Gastroesophageal sphincter (tissue), 4 donors: Measurements from ENCODE around the gene WDR33. TPM values are rescaled to one million over a fixed set of nuclear protein-coding genes. Genes with fewer than 3 reads are reported as not detected.
A peak's percentile ranks its signal among the peaks of the same experiment; 100 is the strongest.

Experiments
- ATAC-seq: fragments of 150-250 bp; one replicate; pipeline ENCODE4 v1.9.1; 2016; ENCODE audit warnings: mild to moderate bottlenecking, moderate library complexity
- H3K27ac ChIP-seq, 4 donors: fragments of 200-600 bp; sonication (generic) in 3 of 4; 1 replicate in 3 of 4; 2 replicates in 1 of 4; pipeline ENCODE4 v1.5.1; 2016 to 2019
- H3K27me3 ChIP-seq: fragments of 200-600 bp; sonication (generic); one replicate; pipeline ENCODE4 v1.5.1; 2019
- H3K36me3 ChIP-seq, 2 donors: fragments of 200-600 bp; sonication (generic); one replicate each; pipeline ENCODE4 v1.5.1; 2019; ENCODE audit warnings: control low read depth in 1 of 2
- H3K4me1 ChIP-seq, 3 donors: fragments of 200-600 bp; sonication (generic); 1 replicate in 2 of 3; 2 replicates in 1 of 3; pipeline ENCODE4 v1.5.1; 2016 to 2019; ENCODE audit warnings: control low read depth in 2 of 3
- H3K4me3 ChIP-seq, 2 donors: fragments of 200-600 bp; sonication (generic); one replicate each; pipeline ENCODE4 v1.5.1; 2019; ENCODE audit warnings: mild to moderate bottlenecking in 1 of 2, moderate library complexity in 1 of 2
- H3K9me3 ChIP-seq, 3 donors: fragments of 200-600 bp; sonication (generic); one replicate each; pipeline ENCODE4 v1.5.1; 2017 to 2019; ENCODE audit warnings: control low read depth in 2 of 3
- CTCF ChIP-seq, 4 experiments: fragments of 200-600 bp in 2 of 4; fragments of 450-650 bp in 2 of 4; sonication (generic) in 1 of 4; IDR thresholded peaks; one replicate each; pipeline ENCODE4 v1.5.1; 2017 to 2019; ENCODE audit warnings: antibody characterized with exemption in 4 of 4, mild to moderate bottlenecking in 2 of 4, moderate library complexity in 2 of 4
- EP300 ChIP-seq: sonication (generic); formaldehyde crosslinking; IDR thresholded peaks from one replicate; pipeline ENCODE4 v1.6.1; 2017; ENCODE audit warnings: antibody characterized with exemption, mild to moderate bottlenecking
- POLR2A ChIP-seq, 2 donors: fragments of 450-650 bp; IDR thresholded peaks; one replicate each; pipeline ENCODE4 v1.6.1; 2017; ENCODE audit warnings: antibody characterized with exemption in 2 of 2, mild to moderate bottlenecking in 2 of 2, moderate library complexity in 1 of 2
- POLR2AphosphoS5 ChIP-seq: sonication (generic); formaldehyde crosslinking; IDR thresholded peaks from one replicate; pipeline ENCODE4 v1.6.1; 2017; ENCODE audit warnings: antibody characterized with exemption
- WGBS, 2 donors: methylation state at CpG; one replicate each; pipeline ENCODE4 v1.1.5; 2018; ENCODE audit warnings: low coverage in 1 of 2; 5-methylcytosine and 5-hydroxymethylcytosine counted together
- total RNA-seq, 4 donors: library from RNA; depleted of rRNA; stranded (reverse); fragments of >200 nt; gene quantifications; one replicate each; pipeline ENCODE4 v1.1.0, GENCODE V29; 2016

Gene WDR33
- total RNA-seq, 4 donors from 2014 or later: 34.9 to 64.6 (median 43.2) TPM

- Histone ChIP-seq H3K4me1 (peaks cover 0 to 32% (median 6%) of the 10 kb centered on the region in 3 donors), H3K4me3 (no peak overlapping the region), H3K36me3 (peaks cover 0 to 69% of the 10 kb centered on the region in 2 donors), H3K9me3 (no peaks in the 10 kb centered on the region), H3K27me3 (no peaks in the 10 kb centered on the region), H3K27ac (no peak overlapping the region)
- WGBS, 2 donors: 17 to 100% methylated on average over 1 to 2 of the region's 9 CpGs
- TF ChIP-seq POLR2AphosphoS5 (no peak), EP300 (no peak), POLR2A (IDR thresholded peaks at IDR 0.05) (no peak), CTCF (IDR thresholded peaks at IDR 0.05) (no peak)
- no peak for ATAC-seq
These were observed 102.9 kb downstream of the WDR33 start for GRCh38 chr2:127707890-127708648.

GRCh38 chr2:127706215-127706990 lies 104.6 kb downstream of the WDR33 start:
- H3K9me3 ChIP-seq: no peaks in the 10 kb centered on the region
- peaks cover 0 to 42% (median 7%) of the 10 kb centered on the region in 3 donors for H3K4me1 ChIP-seq
- 94 to 97% methylated on average over 3 to 10 of the region's 14 CpGs for whole genome bisulfite sequencing, 2 donors
- TF ChIP-seq POLR2AphosphoS5 (no peak), CTCF (IDR thresholded peaks at IDR 0.05) (no peak), EP300 (no peak)
- peaks cover 0 to 56% of the 10 kb centered on the region in 2 donors for H3K36me3 ChIP-seq
- H3K4me3 ChIP-seq: no peak overlapping the region
- H3K27ac ChIP-seq: peak overlapping the region in 1 of 4 donors; percentile 15
- no peak for ATAC-seq
- no peaks in the 10 kb centered on the region for H3K27me3 ChIP-seq

GRCh38 chr2:127705391-127706065 lies 105.4 kb downstream of the WDR33 start:
- Histone ChIP-seq H3K27ac (peak overlapping the region in 1 of 4 donors; percentile 4), H3K9me3 (no peaks in the 10 kb centered on the region), H3K4me3 (no peak overlapping the region), H3K27me3 (no peaks in the 10 kb centered on the region), H3K36me3 (peaks cover 0 to 51% of the 10 kb centered on the region in 2 donors), H3K4me1 (peaks cover 0 to 47% (median 9%) of the 10 kb centered on the region in 3 donors)
- ATAC-seq: peak; percentile 2
- 67 to 81% methylated on average over 5 of the region's 5 CpGs for WGBS, 2 donors
- TF ChIP-seq CTCF (IDR thresholded peaks at IDR 0.05): no peak
- TF ChIP-seq POLR2AphosphoS5: no peak
- TF ChIP-seq EP300: no peak
- TF ChIP-seq POLR2A (IDR thresholded peaks at IDR 0.05): no peak

- peaks cover 0 to 50% (median 10%) of the 10 kb centered on the region in 3 donors for H3K4me1 ChIP-seq
- ATAC-seq: no peak
- no peak for TF ChIP-seq EP300
- TF ChIP-seq POLR2AphosphoS5: peak; percentile 3
- no peak overlapping the region for H3K4me3 ChIP-seq
- peaks cover 0 to 44% of the 10 kb centered on the region in 2 donors for H3K36me3 ChIP-seq
- WGBS, 2 donors: 84 to 88% methylated on average over 4 to 5 of the region's 5 CpGs
- no peaks in the 10 kb centered on the region for H3K27me3 ChIP-seq
- H3K9me3 ChIP-seq: no peaks in the 10 kb centered on the region
- peak overlapping the region in 1 of 4 donors; percentile 4 for H3K27ac ChIP-seq
These were observed 106.2 kb downstream of the WDR33 start for GRCh38 chr2:127704641-127705390.
